Fibroblast of lung (primary cell): ENCODE measurements around the gene RNF19B.

Source experiments
- CTCF ChIP-seq, 2 donors: IDR thresholded peaks in 1 of 2; conservative IDR thresholded peaks in 1 of 2; 1 replicate in 1 of 2; 2 replicates in 1 of 2; pipeline ENCODE4 v1.5.1; 2011 to 2012; ENCODE audit warnings: low read length in 2 of 2, control low read depth in 1 of 2, inconsistent platforms in 1 of 2, low read depth in 1 of 2, mild to moderate bottlenecking in 1 of 2
- EZH2 ChIP-seq: IDR thresholded peaks from 2 replicates; pipeline ENCODE4 v1.5.1; 2012; ENCODE audit warnings: low read length, control low read depth, mild to moderate bottlenecking; ENCODE audit errors: missing control alignments

DNA sequence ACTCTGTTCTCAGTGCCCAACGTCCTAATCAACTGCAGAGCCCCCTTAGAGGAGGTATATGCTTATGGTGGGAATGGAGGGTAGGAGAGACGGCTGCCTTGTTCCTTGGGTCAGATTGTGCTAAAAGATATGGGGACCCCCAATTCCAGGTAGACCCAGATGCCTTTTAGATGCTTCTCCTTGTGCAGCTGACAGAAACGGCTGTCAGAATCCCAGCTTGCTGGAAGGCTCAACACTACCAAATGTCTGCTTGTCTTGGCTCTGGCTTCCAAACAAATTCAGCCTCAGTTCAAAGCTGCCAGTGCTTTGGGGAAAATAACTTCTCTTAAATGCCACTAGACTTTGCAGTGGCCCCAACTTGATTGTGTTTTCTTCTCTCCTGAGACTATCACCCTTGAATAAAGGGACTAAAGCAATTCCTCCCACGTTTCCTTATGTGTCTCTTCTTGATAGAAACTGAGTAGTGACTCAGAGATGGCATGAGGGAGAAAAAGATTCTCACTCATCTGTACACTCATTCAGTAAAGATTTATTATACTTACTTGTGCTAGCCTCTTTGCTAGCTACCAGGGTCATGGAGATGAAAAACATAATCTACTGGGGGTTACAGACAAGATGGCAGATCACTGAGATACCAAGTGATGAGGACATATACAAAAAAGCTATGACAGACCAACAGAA, 3.4 kb upstream of the RNF19B start:
- TF ChIP-seq EZH2: no peak
- no peak for TF ChIP-seq CTCF (conservative IDR thresholded peaks at IDR 0.05 in 1 of 2, IDR thresholded peaks at IDR 0.05 in 1 of 2; ENCODE audit: low read depth in 1 of 2, low read length in 2 of 2)
